ENCODE measurements around the gene SFI1.
A peak's percentile ranks its signal among the peaks of the same experiment; 100 is the strongest.

Gene SFI1

DNA sequence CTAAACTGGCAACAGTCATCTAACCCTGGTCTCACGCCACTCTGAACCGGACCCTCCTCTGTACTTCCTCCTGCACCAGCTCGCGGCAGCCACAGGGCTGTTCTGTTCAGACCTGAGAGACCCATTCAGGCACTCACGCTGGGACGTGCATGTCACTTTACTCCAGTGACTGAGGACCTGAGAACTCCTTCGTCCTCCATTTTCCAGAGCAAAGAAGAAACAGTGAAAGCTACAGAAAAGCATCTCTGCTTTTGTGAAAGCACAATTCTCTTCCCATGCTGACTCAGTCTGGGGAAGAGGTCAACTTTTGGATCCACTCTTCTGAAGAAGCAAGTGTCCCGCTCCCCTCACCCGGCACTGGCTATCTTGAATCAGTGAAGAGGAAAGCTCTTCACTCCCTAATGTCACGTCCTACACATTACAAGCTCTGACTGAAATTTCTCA is 141.1 kb downstream of the SFI1 start:
- no peak overlapping the region for H3K4me3 ChIP-seq (ENCODE audit: control insufficient read depth, low read depth, low read length)
- TF ChIP-seq, protein P1, sequence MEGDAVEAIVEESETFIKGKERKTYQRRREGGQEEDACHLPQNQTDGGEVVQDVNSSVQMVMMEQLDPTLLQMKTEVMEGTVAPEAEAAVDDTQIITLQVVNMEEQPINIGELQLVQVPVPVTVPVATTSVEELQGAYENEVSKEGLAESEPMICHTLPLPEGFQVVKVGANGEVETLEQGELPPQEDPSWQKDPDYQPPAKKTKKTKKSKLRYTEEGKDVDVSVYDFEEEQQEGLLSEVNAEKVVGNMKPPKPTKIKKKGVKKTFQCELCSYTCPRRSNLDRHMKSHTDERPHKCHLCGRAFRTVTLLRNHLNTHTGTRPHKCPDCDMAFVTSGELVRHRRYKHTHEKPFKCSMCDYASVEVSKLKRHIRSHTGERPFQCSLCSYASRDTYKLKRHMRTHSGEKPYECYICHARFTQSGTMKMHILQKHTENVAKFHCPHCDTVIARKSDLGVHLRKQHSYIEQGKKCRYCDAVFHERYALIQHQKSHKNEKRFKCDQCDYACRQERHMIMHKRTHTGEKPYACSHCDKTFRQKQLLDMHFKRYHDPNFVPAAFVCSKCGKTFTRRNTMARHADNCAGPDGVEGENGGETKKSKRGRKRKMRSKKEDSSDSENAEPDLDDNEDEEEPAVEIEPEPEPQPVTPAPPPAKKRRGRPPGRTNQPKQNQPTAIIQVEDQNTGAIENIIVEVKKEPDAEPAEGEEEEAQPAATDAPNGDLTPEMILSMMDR (IDR thresholded peaks at IDR 0.05; ENCODE audit: control insufficient read depth, insufficient read depth, low read depth, low read length, missing control alignments): no peak
- no peak for DNase-seq (ENCODE audit: low read depth)

DNA sequence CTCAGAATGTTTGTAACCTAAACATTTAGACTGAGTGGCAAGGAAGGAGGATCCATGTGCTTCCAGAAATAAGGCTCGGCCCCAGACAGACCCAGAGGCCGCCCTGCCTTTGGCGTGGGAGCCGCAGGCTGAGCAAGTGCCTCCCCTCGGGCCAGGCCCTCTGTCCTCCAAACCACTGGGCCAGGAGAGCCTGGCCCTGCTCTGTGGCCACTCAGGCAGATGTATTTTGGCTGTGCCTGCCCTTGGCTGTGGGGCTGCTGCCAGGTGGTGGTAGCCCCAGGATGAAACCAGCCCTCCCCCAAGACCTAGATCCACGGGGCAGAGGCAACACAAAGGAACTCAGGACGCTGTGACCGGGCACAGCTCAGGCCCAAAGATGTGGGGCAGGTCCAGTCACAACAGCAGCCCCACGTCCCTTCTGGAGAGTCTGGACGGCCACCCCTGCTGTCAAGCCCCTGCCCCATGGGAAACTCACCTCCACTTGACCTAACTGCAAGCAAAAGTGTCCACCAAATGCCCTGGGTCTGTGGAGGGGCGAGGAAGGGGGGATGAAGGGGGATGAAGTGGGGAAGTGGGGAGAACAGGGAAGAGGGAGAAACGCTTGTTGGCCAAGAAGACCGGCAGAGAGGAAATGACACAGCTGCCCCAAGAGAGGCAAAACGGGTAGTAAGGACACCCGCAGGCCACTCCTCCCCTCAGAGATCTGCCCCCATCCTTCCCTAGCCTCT is 141.7 kb downstream of the SFI1 start:
- TF ChIP-seq, protein P1 (IDR thresholded peaks at IDR 0.05; ENCODE audit: control insufficient read depth, insufficient read depth, low read depth, low read length, missing control alignments): no peak
- DNase-seq (ENCODE audit: low read depth): no peak
- no peak overlapping the region for H3K4me3 ChIP-seq (ENCODE audit: control insufficient read depth, low read depth, low read length)

GRCh38 chr22:31639436-31640039 is 143.2 kb downstream of the SFI1 start:
- TF ChIP-seq, protein P1 (IDR thresholded peaks at IDR 0.05; ENCODE audit: control insufficient read depth, insufficient read depth, low read depth, low read length, missing control alignments): no peak
- DNase-seq (ENCODE audit: low read depth): no peak
- H3K4me3 ChIP-seq (ENCODE audit: control insufficient read depth, low read depth, low read length): no peak overlapping the region

DNA sequence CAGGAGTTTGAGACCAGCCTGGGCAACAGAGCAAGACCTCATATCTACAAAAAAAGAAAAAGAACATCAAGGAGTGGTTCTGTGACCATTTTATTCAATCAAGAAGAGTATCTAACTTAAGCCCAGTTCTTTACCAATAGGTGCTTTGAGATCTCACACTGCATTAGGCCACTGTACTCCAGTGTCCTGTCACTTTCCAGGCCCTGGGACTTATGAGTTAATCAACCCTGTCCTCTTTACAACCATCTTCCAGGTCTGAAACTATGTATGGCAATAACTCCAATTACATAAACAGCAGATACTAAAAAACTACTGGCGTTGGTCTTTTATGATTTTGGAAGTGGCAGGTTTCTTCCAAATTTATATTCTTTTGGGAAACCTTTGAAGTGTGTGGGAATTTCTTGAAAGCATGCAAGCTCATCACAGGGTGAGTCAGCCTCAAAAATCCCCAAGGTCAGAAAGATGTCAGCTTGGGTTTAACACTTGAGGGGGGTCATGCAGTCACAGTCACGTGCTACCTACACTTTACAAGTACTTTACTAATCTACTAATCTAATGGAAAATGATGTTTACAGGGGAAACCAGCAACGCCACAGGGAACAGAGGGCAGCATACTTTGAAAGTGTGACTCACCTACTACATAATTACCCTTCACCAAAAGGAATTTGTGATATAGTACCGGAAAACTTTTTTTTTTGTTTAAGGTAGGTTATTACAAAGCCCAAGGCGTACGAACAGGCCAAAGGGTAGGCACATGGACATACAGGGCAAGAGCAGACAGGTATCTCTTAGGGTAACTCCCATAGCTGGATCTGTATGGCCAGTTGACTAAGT is 150.1 kb downstream of the SFI1 start:
- DNase-seq (ENCODE audit: low read depth): peak; percentile 99
- H3K4me3 ChIP-seq (ENCODE audit: control insufficient read depth, low read depth, low read length): no peak overlapping the region
- TF ChIP-seq, protein P1 (IDR thresholded peaks at IDR 0.05; ENCODE audit: control insufficient read depth, insufficient read depth, low read depth, low read length, missing control alignments): no peak

DNA sequence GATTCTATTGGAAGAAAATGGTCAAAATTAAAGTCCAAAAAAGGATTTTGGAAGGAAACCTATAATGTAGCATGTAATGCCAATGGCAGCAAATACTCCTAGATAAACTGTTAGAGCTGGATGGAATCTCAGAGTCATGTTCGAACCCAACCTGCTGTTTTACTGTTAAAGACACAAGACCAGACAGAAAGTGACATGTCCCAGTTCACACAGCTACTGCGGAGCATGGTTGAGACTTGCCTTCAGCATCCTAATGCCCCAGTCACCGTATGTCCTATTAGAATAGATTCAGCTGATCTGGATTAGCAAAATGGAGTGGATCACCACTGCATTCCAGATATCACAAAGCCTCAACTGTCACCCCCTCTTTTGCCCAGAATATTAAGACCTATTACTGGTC is 150.7 kb downstream of the SFI1 start:
- TF ChIP-seq, protein P1 (IDR thresholded peaks at IDR 0.05; ENCODE audit: control insufficient read depth, insufficient read depth, low read depth, low read length, missing control alignments): no peak
- no peak for DNase-seq (ENCODE audit: low read depth)
- H3K4me3 ChIP-seq (ENCODE audit: control insufficient read depth, low read depth, low read length): no peak overlapping the region

DNA sequence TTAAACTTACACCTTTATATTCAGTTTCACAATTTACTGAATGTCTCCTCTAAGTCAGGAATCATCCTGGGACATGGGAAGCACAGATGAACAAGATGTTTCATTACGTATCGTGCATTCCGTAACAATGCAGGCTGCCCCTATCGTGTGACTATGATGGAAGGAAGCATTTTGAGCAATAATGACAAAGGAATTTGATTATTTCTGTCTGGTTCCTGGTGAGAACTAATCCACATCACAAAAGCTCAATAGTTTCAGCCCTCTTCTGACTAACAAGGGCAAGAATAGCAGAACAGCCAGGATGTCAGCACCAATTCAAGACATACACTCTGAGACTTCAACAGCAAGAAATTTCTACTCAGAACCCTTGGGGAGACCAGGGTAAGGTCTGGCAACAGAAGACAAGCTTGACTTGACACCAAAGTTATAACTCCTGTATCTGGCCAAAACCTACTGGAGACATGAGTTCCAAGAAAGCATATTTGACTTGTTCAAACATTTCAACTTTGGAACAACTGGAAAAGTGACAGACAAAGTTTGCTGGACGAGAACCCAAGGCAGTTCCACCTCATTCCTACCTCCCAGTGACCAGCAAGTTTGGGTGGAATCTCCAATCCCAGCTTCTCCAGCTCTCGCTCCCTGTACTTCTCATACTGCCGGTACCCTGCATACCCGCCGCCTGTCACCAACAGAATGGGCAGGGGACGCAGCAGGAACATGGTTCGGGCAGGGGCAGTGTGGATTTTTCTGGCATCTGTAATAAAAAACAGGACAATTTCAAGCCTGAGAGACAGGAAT is 151.4 kb downstream of the SFI1 start:
- TF ChIP-seq, protein P1 (IDR thresholded peaks at IDR 0.05; ENCODE audit: control insufficient read depth, insufficient read depth, low read depth, low read length, missing control alignments): no peak
- H3K4me3 ChIP-seq (ENCODE audit: control insufficient read depth, low read depth, low read length): no peak overlapping the region
- DNase-seq (ENCODE audit: low read depth): peak; percentile 85

All from AG09309 (cell line).